Activated T-helper 9 cell treated with anti-CD3 and anti-CD28 coated beads, Interleukin-2, amount 50 U/mL, for 16 hours (primary cell): ENCODE data around the gene LILRB2.
A peak's percentile ranks its signal among the peaks of the same experiment; 100 is the strongest.
"Not testable (repeated sequence)": the region's sequence is repeated elsewhere in the genome, so short reads cannot be mapped to it uniquely, and the experiment has no call there.

Experiments
- DNase-seq: peaks from one replicate; pipeline ENCODE4 v3.0.0-alpha.2; 2020; ENCODE audit warnings: low read depth

LILRB2 gene

GRCh38 chr19:54281007-54281728 lies at the start of gene LILRB2:
Gene LILRB2, minus strand, starts transcription at chr19:54281110. Its CDS starts 614 bp downstream, at chr19:54280496.
- DNase-seq: no peak

GRCh38 chr19:54329476-54330165 lies 48.7 kb upstream of the LILRB2 start:
- no peak for DNase-seq

- DNase-seq: not testable (repeated sequence)
Observed at GRCh38 chr19:54328781-54329180, 47.9 kb upstream of the LILRB2 start.

- no peak for DNase-seq
Observed at GRCh38 chr19:54325631-54326030, 44.7 kb upstream of the LILRB2 start.

DNA sequence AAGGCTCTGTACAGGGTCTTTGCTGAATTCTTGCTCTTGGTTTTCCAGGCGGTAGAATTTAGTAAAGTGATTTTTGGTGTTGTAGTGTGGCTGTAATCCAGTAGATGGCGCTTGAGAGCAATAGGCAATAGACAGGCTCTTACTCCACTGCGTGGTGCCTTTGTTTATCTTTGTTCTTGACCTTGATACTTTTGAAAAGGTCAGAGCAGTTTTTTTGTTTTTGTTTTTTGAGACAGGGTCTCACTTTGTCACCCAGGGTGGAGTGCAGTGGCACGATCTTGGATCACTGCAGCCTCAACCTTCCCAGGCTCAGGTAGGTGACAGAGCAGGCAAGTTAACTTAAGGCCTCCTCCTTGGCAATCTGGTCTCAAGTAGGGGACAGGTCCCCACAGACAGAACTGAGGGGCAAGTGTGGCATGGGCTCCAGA lies 44.3 kb upstream of the LILRB2 start:
- peak; percentile 8 for DNase-seq

GRCh38 chr19:54324071-54324470 lies 43.2 kb upstream of the LILRB2 start:
- DNase-seq: no peak

DNA sequence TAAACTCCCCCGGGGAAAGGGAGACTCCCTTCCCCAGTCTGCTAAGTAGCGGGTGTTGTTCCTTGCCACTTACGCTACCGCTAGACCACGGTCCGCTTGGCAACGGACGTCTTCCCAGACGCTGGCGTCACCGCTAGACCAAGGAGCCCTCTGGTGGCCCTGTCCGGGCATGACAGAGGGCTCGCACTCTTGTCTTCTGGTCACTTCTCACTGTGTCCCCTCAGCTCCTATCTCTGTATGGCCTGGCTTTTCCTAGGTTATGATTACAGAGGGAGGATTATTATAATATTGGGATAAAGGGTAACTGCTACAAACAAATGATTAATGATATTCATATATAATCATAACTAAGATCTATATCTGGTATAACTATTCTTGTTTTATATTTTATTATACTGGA lies 42.0 kb upstream of the LILRB2 start:
- not testable (repeated sequence) for DNase-seq

DNA sequence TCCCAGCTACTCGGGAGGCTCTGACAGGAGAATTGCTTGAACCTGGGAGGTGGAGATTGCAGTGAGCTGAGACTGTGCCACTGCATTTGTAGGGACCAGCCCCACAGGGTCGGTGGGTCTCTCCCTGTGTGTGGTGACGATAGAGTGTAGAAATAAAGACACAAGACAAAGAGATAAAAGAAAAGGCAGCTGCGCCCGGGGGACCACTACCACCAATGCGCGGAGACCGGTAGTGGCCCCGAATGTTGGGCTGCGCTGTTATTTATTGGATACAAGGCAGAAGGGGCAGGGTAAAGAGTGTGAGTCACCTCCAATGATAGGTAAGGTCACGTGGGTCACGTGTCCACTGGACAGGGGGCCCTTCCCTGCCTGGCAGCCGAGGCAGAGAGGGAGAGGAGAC lies 41.4 kb upstream of the LILRB2 start:
- not testable (repeated sequence) for DNase-seq

DNA sequence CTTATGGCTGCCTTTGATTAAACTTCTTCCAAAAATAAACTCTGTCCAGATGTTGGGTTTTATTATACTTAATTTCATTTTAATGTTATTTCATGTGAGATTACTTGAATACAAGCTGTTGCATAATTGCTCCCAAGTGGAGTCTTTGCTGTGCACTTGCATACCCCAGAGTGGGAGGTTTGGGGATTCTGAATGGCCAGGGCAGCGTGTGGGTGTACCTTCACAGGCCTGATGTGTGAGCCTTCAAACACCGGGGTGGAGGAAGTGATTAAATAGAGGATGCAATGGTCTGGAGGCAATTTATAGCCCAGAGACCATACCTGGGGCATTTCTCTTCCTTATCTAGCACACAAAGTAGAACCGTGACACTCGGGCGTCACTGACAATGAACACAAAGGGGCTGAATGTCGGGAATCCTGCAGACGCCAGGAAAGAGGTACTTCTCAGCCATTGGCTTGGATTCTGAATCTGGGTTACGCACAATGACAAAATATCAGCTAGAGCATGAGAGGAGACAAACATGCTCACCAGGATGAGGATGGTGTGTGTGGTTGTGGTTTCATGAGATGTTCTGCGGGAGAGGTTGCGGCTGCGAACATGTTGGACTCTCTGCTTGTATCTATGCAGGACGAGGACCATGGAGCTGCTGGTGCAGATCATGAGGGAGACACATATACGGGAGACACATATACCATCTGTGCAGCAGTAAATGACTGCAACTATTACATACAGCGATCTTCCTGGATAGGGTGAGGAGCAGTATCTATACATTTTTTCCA lies 39.2 kb upstream of the LILRB2 start:
- no peak for DNase-seq

DNA sequence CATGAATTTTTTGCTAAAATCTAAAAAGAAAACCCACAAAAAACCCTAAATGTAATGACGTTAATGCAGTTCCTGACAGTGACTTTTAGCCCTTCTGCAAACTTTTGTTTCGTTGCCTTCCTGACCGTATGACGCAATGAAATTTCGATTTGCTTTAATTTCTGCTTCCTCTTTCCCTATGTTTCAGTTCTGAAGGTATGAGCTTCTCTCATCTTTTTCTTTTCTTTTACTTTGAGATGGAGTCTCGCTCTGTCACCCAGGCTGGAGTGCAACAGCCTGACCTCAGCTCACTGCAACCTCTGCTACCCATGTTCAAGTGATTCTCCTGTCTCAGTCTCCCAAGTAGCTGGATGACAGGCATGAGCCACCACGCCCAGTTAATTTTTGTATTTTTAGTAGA lies 38.1 kb upstream of the LILRB2 start:
- DNase-seq: no peak

DNA sequence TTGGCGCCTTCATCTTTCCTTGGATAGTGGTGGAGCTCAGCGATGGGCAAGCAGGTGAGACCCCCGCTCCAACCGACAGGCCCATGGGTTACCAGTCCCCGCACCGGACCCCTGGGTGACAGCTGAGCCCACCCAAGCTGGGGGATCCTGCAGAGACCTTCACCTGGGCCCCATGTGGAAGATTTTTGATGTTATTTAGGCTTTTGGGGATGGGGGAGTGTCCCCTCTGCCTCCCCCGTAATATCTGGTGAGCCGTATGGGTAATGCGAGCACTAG lies 37.0 kb upstream of the LILRB2 start:
- DNase-seq: no peak

- DNase-seq: no peak
Observed at GRCh38 chr19:54317108-54317964, 36.4 kb upstream of the LILRB2 start.

- DNase-seq: no peak
Observed at GRCh38 chr19:54316746-54317107, 35.8 kb upstream of the LILRB2 start.

GRCh38 chr19:54315956-54316355 lies 35.0 kb upstream of the LILRB2 start:
- no peak for DNase-seq

- DNase-seq: no peak
Observed at GRCh38 chr19:54312436-54313377, 31.8 kb upstream of the LILRB2 start, which contains the start of gene LILRA5. Gene LILRA5, minus strand, starts transcription at chr19:54313166. Its CDS starts 147 bp downstream, at chr19:54313019.

- DNase-seq: no peak
Observed at GRCh38 chr19:54312011-54312410, 31.1 kb upstream of the LILRB2 start.

DNA sequence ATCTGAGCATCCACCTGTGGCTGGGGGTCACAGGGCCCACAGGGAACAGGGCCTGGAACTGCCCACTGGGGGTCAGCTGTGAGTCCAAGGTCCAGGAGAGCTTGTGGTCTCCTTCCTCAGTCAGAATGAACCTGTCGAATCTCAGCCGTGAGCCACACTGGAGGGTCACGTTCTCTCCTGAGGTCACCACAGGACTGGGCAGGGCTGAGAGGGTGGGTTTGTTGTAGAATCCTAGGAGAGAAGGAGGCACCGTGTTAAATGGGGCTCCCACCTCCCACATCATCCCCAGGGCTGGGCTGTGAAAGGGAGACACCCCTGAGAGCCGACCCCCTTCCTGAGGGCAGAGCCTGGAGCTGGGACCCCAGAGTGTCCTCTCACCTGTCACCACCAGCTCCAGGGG lies 30.6 kb upstream of the LILRB2 start:
- DNase-seq: no peak

DNA sequence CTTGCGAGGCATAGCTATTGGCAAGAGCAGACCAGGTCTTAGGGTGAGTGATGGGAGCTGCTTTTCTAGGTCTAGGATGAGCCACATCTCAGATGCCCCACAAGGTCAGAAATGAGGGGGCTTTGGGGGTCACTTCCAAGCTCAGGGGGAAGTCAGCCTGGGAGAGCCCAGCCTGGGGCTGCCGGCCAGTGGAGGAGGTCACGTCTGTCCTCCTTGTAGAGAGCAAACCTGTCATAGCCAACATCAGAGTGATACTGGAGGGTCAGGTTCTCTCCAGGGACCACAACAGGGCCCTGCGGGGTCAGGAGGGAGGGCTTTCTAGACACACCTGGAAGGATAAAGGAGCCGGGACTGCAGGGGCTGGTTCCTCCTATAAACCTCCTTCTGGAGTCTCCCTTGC lies 29.6 kb upstream of the LILRB2 start:
- DNase-seq: no peak

DNA sequence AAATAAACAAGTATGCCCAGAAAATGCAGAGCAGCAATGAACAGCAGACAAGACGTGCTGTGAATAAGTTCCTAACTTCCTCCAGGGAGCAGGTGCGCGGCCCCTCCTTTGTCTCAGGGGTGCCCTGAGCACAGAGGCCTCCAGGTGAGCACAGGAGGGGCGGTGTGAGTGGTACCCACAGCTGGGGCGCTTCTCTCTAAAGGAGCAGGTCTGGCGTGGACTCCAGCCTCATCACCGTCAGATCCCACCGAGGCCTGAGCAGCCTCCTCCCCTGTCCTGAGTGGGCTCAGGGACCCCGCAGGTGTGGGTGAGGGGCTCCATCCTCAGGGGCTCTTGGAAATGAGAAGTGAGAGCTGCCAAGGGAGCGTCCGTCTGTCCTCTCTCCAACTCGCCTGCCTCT lies 28.9 kb upstream of the LILRB2 start:
- no peak for DNase-seq

DNA sequence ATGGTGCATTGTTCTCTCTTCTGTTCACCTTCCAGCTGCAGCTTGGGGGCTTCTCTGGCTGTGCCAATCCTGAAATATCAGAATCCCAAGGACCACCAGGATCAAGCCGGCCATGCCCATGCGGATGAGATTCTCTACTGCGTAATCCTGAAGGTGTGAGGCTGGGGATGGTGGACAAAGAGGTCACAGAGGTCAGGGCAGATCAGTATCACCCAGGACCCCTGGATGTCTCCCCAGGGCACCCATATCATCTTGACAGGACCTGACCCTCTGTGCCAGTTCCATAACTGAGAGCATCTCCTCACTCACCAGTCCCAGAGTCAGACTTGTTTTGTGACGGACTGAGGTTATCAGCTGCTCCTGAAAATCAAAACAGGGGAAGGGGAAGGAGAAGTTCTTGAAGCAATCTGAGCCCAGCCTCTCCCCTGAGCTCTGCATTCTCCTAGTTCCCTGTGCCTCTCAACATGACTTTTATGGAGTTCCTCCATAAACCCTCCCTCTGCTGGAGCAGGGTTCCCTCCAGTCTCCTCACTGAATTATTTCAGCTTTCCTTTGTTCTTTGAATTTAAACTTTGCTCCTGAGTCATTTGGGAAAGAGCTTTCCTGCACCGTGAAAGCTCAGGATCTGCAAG lies 26.6 kb upstream of the LILRB2 start:
- no peak for DNase-seq

- no peak for DNase-seq
Observed at GRCh38 chr19:54305141-54305540, 24.2 kb upstream of the LILRB2 start.
